NCI-H345 treated with DMSO at 0.1 percent for 48 hours (cell line): ENCODE measurements around the gene GSTO2.
"Not testable (repeated sequence)": the region's sequence is repeated elsewhere in the genome, so short reads cannot be mapped to it uniquely, and the experiment has no call there.

Source experiments
- DNase-seq: peaks from one replicate; lab custom pipeline; 2025; ENCODE audit not compliant: unreplicated experiment; lab: John Stamatoyannopoulos, UW

GSTO2 gene

GRCh38 chr10:104268713-104269645 is at the start of gene GSTO2:
Gene GSTO2, plus strand, starts transcription at chr10:104269184. Its CDS starts 5,732 bp downstream, at chr10:104274916.
- peak; percentile 85 for DNase-seq

GRCh38 chr10:104220522-104220921 is 48.5 kb upstream of the GSTO2 start:
- DNase-seq = no peak

GRCh38 chr10:104223304-104223703 is 45.7 kb upstream of the GSTO2 start:
- DNase-seq = no peak

- no peak for DNase-seq
These were observed 38.5 kb upstream of the GSTO2 start for GRCh38 chr10:104230490-104230889.

GRCh38 chr10:104231784-104232612 is 37.0 kb upstream of the GSTO2 start, which contains the start of gene CFAP43:
Gene CFAP43, minus strand, starts transcription at chr10:104232364. Its CDS starts 118 bp downstream, at chr10:104232246.
- DNase-seq = peak; percentile 72

GRCh38 chr10:104232613-104233102 is 36.3 kb upstream of the GSTO2 start:
- no peak for DNase-seq

GRCh38 chr10:104233817-104234216 is 35.2 kb upstream of the GSTO2 start:
- no peak for DNase-seq

- no peak for DNase-seq
These were observed 34.0 kb upstream of the GSTO2 start for GRCh38 chr10:104234934-104235333.

GRCh38 chr10:104235801-104236200 is 33.2 kb upstream of the GSTO2 start:
- no peak for DNase-seq

GRCh38 chr10:104240078-104240477 is 28.9 kb upstream of the GSTO2 start:
- DNase-seq = no peak

GRCh38 chr10:104242545-104242944 is 26.4 kb upstream of the GSTO2 start:
- DNase-seq = no peak

GRCh38 chr10:104243009-104243408 is 26.0 kb upstream of the GSTO2 start:
- DNase-seq = not testable (repeated sequence)

GRCh38 chr10:104243512-104243911 is 25.5 kb upstream of the GSTO2 start:
- no peak for DNase-seq

- DNase-seq = no peak
These were observed 23.8 kb upstream of the GSTO2 start for GRCh38 chr10:104245066-104245632.

- no peak for DNase-seq
These were observed 22.0 kb upstream of the GSTO2 start for GRCh38 chr10:104246976-104247375.

GRCh38 chr10:104247513-104248146 is 21.4 kb upstream of the GSTO2 start:
- no peak for DNase-seq

- not testable (repeated sequence) for DNase-seq
These were observed 20.1 kb upstream of the GSTO2 start for GRCh38 chr10:104248931-104249330.

GRCh38 chr10:104250371-104250770 is 18.6 kb upstream of the GSTO2 start:
- no peak for DNase-seq

GRCh38 chr10:104251443-104251842 is 17.5 kb upstream of the GSTO2 start:
- DNase-seq = no peak

- DNase-seq = no peak
These were observed 16.6 kb upstream of the GSTO2 start for GRCh38 chr10:104252368-104252767.

GRCh38 chr10:104253106-104253505 is 15.9 kb upstream of the GSTO2 start:
- DNase-seq = no peak
